Measurements from ENCODE around the gene IL17REL.
"Not testable (repeated sequence)": the region's sequence is repeated elsewhere in the genome, so short reads cannot be mapped to it uniquely, and the experiment has no call there.

Gene IL17REL

GRCh38 chr22:49989826-49990225 is 22.7 kb downstream of the IL17REL start:
- not testable (repeated sequence) for DNase-seq (ENCODE audit: low read depth)

GRCh38 chr22:49986325-49986724 is 26.2 kb downstream of the IL17REL start:
- no peak for DNase-seq (ENCODE audit: low read depth)

GRCh38 chr22:49983148-49984042 is 29.2 kb downstream of the IL17REL start:
- DNase-seq (ENCODE audit: low read depth): no peak

GRCh38 chr22:49981799-49982198 is 30.8 kb downstream of the IL17REL start:
- DNase-seq (ENCODE audit: low read depth): not testable (repeated sequence)

- no peak for DNase-seq (ENCODE audit: low read depth)
Measured at GRCh38 chr22:49979587-49980264, 32.8 kb downstream of the IL17REL start.

- DNase-seq (ENCODE audit: low read depth): no peak
Measured at GRCh38 chr22:49977578-49977977, 35.0 kb downstream of the IL17REL start.

- DNase-seq (ENCODE audit: low read depth): no peak
Measured at GRCh38 chr22:49976439-49977175, 36.0 kb downstream of the IL17REL start.

GRCh38 chr22:49975543-49976389 is 36.8 kb downstream of the IL17REL start:
- no peak for DNase-seq (ENCODE audit: low read depth)

- no peak for DNase-seq (ENCODE audit: low read depth)
Measured at GRCh38 chr22:49973018-49973961, 39.3 kb downstream of the IL17REL start.

GRCh38 chr22:49972163-49973017 is 40.2 kb downstream of the IL17REL start:
- DNase-seq (ENCODE audit: low read depth): no peak

- DNase-seq (ENCODE audit: low read depth): peak; percentile 73
Measured at GRCh38 chr22:49971232-49972162, 41.1 kb downstream of the IL17REL start.

GRCh38 chr22:49970528-49971231 is 41.9 kb downstream of the IL17REL start:
- peak; percentile 94 for DNase-seq (ENCODE audit: low read depth)

- DNase-seq (ENCODE audit: low read depth): no peak
Measured at GRCh38 chr22:49969751-49970527, 42.6 kb downstream of the IL17REL start.

GRCh38 chr22:49968831-49969661 is 43.5 kb downstream of the IL17REL start:
- no peak for DNase-seq (ENCODE audit: low read depth)

GRCh38 chr22:49968313-49968830 is 44.2 kb downstream of the IL17REL start:
- DNase-seq (ENCODE audit: low read depth): no peak

- no peak for DNase-seq (ENCODE audit: low read depth)
Measured at GRCh38 chr22:49967706-49968208, 44.8 kb downstream of the IL17REL start.

Measured in stimulated activated CD8-positive, alpha-beta memory T cell treated with anti-CD3 and anti-CD28 coated beads, Interleukin-4, amount 100 ng/mL, for 24 hours (primary cell).